ENCODE data around the gene OIP5.

DNA sequence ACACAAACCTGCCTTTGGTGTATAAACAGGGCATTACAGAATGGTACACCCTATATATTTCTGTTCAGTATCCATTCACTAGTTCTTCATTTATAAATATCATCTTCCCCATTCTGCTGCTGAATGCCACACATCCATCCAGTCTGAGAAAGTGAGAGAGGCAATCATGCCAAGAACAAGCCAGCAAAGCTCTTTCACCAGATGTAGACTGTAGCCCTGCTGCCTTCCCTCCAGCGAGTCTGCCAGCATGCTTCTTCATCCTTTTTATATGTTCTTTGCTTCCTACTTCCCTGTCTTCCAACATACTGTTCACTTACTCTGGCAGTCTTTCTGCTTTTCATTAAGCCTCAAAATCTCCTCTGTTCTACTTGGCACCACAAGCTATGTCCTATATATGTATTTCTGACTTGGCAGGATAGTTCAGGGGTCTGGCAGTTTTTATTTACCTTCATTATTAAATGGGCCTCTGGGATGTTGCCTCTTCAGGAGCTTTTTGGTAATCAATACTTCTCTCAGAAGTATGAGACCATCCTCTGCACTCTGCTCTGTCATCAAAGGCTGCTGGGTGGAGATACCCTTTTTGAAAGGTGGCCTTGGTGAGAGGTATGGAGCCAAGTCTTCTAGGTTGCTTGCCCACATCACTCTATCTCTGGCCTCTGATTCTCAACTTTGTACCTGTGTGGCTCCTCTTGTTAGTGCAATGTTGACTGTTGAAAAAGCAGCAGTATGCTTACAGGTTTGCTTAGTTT lies 52.7 kb downstream of the OIP5 start:
- TF ChIP-seq, protein P1, sequence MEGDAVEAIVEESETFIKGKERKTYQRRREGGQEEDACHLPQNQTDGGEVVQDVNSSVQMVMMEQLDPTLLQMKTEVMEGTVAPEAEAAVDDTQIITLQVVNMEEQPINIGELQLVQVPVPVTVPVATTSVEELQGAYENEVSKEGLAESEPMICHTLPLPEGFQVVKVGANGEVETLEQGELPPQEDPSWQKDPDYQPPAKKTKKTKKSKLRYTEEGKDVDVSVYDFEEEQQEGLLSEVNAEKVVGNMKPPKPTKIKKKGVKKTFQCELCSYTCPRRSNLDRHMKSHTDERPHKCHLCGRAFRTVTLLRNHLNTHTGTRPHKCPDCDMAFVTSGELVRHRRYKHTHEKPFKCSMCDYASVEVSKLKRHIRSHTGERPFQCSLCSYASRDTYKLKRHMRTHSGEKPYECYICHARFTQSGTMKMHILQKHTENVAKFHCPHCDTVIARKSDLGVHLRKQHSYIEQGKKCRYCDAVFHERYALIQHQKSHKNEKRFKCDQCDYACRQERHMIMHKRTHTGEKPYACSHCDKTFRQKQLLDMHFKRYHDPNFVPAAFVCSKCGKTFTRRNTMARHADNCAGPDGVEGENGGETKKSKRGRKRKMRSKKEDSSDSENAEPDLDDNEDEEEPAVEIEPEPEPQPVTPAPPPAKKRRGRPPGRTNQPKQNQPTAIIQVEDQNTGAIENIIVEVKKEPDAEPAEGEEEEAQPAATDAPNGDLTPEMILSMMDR (IDR thresholded peaks at IDR 0.05; ENCODE audit: low read length): no peak
- no peak for TF ChIP-seq EZH2 (optimal IDR thresholded peaks at IDR 0.05; ENCODE audit: low read depth, low read length)
- TF ChIP-seq EZH2phosphoT487 (IDR thresholded peaks at IDR 0.05; ENCODE audit: low read length): no peak
